ENCODE data around the gene KRTAP5-3.
"Not testable (repeated sequence)": the region's sequence is repeated elsewhere in the genome, so short reads cannot be mapped to it uniquely, and the experiment has no call there.

KRTAP5-3 gene

GRCh38 chr11:1584661-1585370, 23.4 kb downstream of the KRTAP5-3 start, which contains the start of gene KRTAP5-1:
TSS of gene KRTAP5-1 (minus strand) at chr11:1585283. CDS start at chr11:1585249, 34 bp downstream.
- DNase-seq (ENCODE audit: extremely low read depth in 1 of 2, low read depth in 1 of 2) = not testable (repeated sequence)

GRCh38 chr11:1582909-1583308, 25.4 kb downstream of the KRTAP5-3 start:
- not testable (repeated sequence) for DNase-seq (ENCODE audit: extremely low read depth in 1 of 2, low read depth in 1 of 2)

- DNase-seq (ENCODE audit: extremely low read depth in 1 of 2, low read depth in 1 of 2) = no peak
These were observed 26.3 kb downstream of the KRTAP5-3 start for GRCh38 chr11:1581976-1582375.

DNA sequence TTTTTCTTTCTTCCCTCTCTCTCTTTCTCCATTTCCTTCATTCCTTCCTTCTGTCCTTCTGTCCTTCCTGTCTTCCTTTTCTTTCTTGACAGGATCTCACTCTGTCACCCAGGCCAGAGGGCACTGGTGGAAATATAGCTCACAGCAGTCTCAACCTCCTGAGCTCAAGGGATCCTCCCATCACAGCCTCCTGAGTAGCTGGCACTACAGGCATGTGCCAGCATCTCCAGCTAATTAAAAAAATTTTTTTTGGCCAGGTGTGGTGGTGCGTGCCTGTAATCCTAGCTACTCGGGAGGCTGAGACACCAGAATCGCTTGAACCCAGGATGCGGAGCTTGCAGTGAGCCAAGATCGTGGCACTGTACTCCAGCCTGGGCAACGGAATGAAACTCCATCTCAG, 31.4 kb downstream of the KRTAP5-3 start:
- DNase-seq (ENCODE audit: extremely low read depth in 1 of 2, low read depth in 1 of 2) = no peak

DNA sequence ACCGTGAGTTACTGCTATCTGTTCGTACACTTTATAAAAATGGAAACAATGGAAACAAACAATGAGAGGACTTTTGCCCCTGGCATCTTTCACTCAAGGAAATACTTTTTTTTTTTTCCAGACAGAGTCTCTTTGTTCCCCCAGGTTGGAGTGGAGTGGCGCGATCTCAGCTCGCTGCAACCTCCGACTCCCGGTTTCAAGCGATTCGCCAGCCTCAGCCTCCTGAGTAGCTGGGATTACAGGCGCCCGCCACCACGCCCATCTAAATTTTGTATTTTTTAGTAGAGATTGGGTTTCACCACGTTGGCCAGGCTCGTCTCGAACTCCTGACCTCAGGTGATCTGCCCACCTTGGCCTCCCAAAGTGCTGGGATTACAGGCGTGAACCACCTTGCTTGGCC, 32.5 kb downstream of the KRTAP5-3 start:
- DNase-seq (ENCODE audit: extremely low read depth in 1 of 2, low read depth in 1 of 2) = not testable (repeated sequence)

- DNase-seq (ENCODE audit: extremely low read depth in 1 of 2, low read depth in 1 of 2) = no peak
These were observed 33.4 kb downstream of the KRTAP5-3 start for GRCh38 chr11:1574933-1575242.

DNA sequence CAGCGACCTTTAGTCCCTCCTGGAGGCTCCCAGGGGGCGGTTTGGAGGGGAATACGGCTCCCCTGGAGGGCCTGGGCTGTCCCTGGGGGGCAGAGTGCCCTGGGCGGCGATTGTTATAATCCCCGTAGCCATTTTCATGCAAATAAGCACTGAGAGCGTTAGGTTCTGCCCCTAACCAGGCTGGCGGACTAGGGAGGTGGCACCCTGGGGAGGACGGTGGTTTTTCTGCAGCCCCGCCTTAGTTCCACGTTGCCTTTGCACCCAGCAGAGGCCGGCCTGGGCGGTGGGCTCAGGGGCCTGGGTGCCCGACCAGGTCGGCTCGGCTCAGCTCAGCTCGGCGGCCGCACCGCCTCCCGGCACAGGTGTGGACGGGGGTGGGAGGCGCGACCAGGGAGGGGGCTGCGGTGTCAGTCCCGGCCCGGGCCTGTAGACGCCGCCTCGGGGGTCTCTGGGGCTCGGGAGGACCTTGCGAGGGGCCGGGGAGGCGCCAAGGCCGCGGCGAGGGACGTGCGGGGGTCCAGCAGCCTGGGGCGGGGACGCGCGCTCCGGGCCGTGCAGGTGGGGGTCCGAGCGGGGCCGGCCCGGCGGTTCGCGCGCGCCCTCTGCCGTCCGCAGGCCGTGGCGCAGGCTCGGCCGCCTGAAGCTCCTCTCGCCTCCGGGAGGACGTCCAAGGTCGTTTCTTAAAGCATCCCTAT, 33.9 kb downstream of the KRTAP5-3 start:
- DNase-seq (ENCODE audit: extremely low read depth in 1 of 2, low read depth in 1 of 2) = peak in 1 of 2 donors; percentile 44

- DNase-seq (ENCODE audit: extremely low read depth in 1 of 2, low read depth in 1 of 2) = no peak
These were observed 34.4 kb downstream of the KRTAP5-3 start for GRCh38 chr11:1573903-1574237.

DNA sequence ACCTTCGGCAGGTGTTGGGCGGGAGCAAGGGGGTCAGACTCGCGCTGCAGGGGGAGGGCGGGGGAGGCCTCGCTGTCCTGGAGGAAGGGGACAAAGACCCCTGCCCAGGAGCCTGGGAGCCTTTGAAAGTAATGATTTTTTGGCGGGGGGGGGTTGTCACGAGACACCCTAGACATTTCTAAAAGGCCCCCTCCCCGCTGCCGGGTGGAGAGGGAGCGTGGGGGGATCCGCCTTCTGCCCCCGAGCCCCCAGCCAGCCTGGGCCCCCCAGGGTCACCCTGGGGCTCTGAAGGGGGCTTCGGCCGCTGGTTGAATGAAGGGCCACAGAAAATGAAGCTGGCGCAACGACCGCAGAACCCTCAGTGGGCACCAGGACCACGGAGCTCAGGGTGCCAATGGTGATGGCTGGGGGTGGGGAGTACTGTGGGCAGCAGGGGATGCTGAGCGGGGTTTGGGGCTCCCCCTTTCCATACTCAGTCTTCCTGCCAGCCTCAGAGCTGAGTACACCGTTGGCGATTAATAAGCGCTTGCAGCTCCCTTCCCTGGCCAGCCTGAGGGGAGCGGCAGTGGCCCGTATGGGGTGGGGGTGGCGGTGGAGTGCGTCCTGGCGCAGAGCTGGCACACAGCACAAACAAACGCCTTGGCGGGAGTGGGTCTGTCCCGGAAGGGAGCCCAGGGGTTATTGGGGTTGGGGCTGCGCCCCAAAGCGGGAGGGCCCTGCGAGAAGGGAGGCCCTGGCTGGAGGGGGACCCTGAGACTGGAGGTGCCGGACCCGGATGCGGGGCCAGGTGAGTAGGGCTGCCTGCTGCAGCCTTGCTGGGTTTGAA, 35.0 kb downstream of the KRTAP5-3 start:
- DNase-seq (ENCODE audit: extremely low read depth in 1 of 2, low read depth in 1 of 2) = no peak

DNA sequence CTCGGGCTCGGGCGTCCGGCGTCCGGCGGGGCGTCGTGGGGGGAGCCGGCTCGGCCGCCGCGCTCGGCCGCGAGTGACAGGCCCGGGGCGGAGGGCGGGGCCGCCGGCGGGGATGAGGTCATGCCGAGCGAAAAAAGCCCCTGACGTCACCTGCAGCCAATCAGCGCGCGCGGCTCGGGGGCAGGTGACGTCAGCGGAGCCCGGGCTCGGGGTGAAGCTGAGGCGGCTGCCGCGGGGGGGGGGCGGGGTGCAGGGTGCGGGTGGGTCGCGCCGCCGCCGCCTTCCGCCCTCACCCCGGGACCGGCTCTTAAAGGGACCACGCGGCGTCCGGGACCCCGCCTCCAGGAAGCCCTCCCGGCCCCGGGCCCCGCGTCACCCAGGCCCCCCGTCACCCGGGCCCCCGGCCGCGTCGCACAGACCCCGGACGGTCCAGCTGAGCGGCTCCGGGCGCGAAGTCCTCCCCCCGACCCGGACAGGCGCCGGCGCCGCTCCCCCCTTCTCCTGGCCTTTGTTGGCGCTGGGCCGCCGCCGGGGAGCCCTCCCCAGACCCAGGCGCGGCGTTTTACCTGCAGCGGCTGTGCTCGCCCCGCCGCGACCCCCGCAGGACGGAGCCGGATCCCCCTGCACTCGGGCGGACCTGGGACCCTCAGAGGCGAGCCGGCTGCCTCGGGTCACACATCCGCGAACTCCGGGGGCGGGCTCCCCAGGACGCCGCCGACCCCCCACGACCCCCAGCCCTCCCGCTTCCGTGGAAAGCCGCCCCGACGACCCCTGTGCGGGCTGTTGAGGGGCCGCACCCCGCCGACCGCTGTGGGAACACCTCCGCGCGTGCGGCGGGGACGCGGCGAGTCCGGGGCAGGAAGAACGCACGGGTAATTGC, 35.8 kb downstream of the KRTAP5-3 start, which contains the start of gene DUSP8:
Gene DUSP8, minus strand, starts transcription at position 75 of the 880 bp plus-strand sequence. CDS start 6,445 bp downstream, outside the sequence.
- DNase-seq (ENCODE audit: extremely low read depth in 1 of 2, low read depth in 1 of 2) = peak; percentile 91 to 94

DNA sequence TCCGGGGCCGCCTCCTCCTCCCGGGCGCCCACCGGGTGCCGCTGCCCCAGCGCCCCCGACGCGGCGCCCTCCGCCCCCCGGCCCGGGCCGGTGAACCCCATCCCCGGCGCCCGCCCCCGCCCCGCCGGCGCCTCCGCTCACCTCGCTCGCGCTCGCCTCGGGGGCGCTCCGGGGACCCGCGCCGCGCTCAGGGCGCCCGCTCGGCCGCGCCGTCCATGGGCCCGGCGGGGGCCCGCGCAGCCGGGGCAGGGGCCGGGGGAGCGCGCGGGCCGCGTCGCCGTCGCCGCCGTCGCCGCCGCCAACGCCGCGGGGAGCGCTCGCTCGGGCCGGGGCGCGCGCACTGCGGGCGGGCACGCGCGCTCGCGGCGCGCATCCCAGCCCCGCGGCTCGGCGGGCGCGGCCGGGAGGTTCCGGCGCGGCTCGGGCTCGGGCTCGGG, 36.5 kb downstream of the KRTAP5-3 start:
- DNase-seq (ENCODE audit: extremely low read depth in 1 of 2, low read depth in 1 of 2) = no peak

DNA sequence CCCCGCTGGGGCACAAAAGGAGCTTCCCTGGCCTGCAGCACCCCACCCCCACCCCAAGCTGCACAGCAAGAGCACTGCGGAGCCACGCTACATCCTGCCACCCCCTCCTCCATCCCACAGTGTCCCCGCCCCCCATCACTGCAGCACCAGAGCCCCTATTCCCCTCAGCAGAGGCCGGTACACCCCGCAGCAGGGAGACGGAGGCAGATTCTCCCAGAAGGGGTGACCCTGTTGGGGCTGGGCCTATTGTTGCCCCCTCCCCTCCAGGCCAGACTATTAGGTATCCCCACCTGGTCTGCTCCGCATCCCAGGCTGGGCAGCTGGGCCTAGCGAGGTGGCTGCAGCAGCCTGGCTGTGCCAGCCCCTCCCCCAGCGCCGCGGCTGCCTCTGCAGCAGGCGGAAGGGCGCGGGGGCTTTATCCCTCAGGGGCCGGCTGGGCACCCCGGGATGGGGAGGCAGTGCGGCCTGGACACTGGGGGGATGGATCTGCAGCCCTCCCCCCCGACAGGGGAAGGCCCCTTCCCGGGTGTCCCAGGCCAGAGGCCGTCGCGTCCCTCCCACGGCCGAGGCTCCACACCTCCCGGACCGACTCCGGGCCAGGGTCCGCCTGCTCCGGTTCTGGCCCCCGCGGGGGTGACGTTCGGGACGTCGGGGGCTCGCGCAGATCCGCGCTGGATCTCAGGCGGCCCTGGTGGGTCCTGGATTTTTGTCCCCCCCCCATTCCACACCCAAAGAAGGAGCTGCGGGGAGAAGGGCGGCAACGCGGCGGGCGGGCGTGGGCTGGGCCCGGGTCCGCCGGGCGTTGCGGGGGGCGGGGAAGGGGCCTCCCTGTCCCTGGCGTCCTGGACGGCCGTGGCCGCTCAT, 37.1 kb downstream of the KRTAP5-3 start:
- no peak for DNase-seq (ENCODE audit: extremely low read depth in 1 of 2, low read depth in 1 of 2)

- DNase-seq (ENCODE audit: extremely low read depth in 1 of 2, low read depth in 1 of 2) = no peak
These were observed 37.8 kb downstream of the KRTAP5-3 start for GRCh38 chr11:1570531-1570895.

DNA sequence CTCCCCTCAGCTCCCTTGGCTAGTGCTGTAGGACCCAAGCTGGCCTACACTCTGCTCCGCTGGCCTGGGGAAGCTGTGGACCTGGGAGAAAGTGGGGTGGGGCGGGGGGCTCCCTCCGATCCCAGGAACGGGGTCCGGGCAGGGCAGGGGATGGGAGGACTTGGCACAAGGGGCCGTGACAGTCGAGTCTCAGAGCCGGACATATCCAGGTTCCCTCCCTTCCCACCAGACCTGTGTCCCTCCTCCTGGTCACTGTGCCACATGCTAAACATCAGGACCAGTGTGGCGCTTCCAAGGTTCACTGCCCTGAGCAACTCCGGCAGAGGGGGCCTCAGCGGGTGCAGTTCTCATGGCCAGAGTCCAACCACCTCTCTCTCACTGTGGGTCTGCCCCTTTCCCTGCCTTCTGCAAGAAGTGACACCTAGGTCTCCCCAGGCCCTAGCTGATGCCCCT, 38.2 kb downstream of the KRTAP5-3 start:
- DNase-seq (ENCODE audit: extremely low read depth in 1 of 2, low read depth in 1 of 2) = no peak

- DNase-seq (ENCODE audit: extremely low read depth in 1 of 2, low read depth in 1 of 2) = no peak
These were observed 38.9 kb downstream of the KRTAP5-3 start for GRCh38 chr11:1569251-1569780.

- DNase-seq (ENCODE audit: extremely low read depth in 1 of 2, low read depth in 1 of 2) = peak in 1 of 2 donors; percentile 42
These were observed 39.8 kb downstream of the KRTAP5-3 start for GRCh38 chr11:1568441-1568911.

DNA sequence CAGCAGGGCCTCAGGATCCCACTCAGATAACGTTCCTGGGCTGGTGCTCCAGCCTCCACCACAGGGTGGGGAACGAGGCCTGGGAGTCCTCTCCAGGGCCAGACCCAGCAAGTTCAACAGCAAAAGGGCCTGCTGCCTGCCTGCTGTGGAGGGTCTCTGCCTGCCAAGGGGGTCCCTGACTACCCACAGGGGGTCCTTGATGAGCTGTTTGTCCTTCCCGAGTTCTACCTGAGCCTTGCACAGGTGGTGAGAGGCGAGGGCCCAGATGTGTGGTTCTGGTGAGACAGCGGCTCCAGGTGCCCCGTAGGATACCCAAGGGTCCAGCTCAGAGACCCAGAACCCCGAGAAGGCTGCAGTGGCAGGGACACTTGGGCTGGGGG, 40.6 kb downstream of the KRTAP5-3 start:
- no peak for DNase-seq (ENCODE audit: extremely low read depth in 1 of 2, low read depth in 1 of 2)

DNA sequence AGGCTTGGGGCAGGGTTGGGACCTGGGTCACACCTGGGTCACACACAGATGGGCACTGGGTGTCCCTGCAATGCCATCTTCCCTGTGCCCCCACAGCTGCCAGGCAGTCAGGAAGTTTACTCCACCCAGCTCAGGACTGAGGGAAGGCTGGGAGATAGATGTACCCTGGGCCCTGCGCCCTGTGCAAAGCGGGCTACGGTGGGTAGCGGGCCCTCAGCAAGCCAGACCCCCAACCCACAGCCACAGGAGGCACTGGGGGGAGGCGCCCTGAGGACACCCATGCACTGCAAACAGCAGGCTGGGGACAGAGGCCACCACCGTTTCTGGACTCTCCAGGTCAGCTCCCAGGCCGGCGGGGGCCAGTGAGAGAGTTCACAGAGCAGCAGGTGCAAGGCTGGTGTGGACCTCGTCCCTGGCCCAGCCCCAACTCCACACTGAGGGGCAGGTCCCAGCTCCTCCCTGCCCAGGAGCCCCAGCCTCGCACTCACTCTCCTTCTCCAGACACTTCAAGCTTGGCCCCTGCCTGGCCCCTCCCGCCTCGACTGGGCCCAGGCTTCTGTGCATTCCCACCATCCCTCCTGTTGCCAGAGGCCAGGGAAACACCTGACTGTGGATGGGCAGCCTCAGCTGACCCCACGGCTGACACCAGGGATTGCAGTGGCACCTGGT, 41.1 kb downstream of the KRTAP5-3 start:
- DNase-seq (ENCODE audit: extremely low read depth in 1 of 2, low read depth in 1 of 2) = no peak
